ENCODE results near the gene ACOT13. TPM values are rescaled to one million over a fixed set of nuclear protein-coding genes. Genes with fewer than 3 reads are reported as not detected.
"Not testable (repeated sequence)": the region's sequence is repeated elsewhere in the genome, so short reads cannot be mapped to it uniquely, and the experiment has no call there.

The ACOT13 gene
- polyA plus RNA-seq, 1 of the 3 experiments (the other 2 are of a cell fraction) = 18.0 TPM

DNA sequence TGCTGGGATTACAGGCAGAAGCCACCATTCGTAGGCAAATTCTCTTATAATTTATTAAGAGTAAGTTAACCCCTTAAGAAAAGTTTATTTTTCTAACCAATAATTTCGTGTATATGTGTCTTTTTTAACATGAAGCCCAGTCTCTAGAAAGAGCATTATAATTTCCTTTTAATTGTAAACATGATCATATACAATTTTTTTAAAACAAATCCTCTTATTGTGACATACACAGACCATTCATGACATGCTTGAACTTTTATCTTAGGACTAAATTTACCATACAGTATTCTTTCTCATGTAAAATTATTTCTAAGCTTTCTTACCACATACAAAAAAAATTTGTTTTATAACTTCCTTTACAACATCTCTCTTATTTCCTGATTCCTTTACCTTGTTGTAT, 6.7 kb downstream of the ACOT13 start:
- H3K9ac ChIP-seq = no peak overlapping the region
- H3K4me2 ChIP-seq = no peak overlapping the region
- CTCF ChIA-PET = no interaction called here
- TF ChIP-seq RAD21 (IDR thresholded peaks at IDR 0.05; ENCODE audit: low read length) = no peak
- TF ChIP-seq TCF12 (IDR thresholded peaks at IDR 0.05) = no peak
- no peak for TF ChIP-seq FOSL2 (IDR thresholded peaks at IDR 0.05; ENCODE audit: borderline replicate concordance, low read depth)
- no peak for TF ChIP-seq SIN3A (IDR thresholded peaks at IDR 0.05; ENCODE audit: borderline replicate concordance, low read depth, low read length)
- TF ChIP-seq, protein P1, sequence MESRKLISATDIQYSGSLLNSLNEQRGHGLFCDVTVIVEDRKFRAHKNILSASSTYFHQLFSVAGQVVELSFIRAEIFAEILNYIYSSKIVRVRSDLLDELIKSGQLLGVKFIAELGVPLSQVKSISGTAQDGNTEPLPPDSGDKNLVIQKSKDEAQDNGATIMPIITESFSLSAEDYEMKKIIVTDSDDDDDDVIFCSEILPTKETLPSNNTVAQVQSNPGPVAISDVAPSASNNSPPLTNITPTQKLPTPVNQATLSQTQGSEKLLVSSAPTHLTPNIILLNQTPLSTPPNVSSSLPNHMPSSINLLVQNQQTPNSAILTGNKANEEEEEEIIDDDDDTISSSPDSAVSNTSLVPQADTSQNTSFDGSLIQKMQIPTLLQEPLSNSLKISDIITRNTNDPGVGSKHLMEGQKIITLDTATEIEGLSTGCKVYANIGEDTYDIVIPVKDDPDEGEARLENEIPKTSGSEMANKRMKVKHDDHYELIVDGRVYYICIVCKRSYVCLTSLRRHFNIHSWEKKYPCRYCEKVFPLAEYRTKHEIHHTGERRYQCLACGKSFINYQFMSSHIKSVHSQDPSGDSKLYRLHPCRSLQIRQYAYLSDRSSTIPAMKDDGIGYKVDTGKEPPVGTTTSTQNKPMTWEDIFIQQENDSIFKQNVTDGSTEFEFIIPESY (IDR thresholded peaks at IDR 0.05; ENCODE audit: borderline replicate concordance, low read depth) = no peak
- TF ChIP-seq, protein P2, sequence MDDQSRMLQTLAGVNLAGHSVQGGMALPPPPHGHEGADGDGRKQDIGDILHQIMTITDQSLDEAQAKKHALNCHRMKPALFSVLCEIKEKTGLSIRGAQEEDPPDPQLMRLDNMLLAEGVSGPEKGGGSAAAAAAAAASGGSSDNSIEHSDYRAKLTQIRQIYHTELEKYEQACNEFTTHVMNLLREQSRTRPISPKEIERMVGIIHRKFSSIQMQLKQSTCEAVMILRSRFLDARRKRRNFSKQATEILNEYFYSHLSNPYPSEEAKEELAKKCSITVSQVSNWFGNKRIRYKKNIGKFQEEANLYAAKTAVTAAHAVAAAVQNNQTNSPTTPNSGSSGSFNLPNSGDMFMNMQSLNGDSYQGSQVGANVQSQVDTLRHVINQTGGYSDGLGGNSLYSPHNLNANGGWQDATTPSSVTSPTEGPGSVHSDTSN (IDR thresholded peaks at IDR 0.05) = no peak
- TF ChIP-seq, protein P3, sequence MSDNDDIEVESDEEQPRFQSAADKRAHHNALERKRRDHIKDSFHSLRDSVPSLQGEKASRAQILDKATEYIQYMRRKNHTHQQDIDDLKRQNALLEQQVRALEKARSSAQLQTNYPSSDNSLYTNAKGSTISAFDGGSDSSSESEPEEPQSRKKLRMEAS (IDR thresholded peaks at IDR 0.05; ENCODE audit: low read depth) = no peak
- no peak for TF ChIP-seq FOXM1 (IDR thresholded peaks at IDR 0.05; ENCODE audit: low read depth)
- no peak for TF ChIP-seq TAF1 (IDR thresholded peaks at IDR 0.05; ENCODE audit: borderline replicate concordance, low read depth, low read length)
- TF ChIP-seq SMC3 (IDR thresholded peaks at IDR 0.05; ENCODE audit: low read depth, low read length) = no peak
- H3K4me3 ChIP-seq (ENCODE audit: low read depth in 2 of 2, low read length in 1 of 2) = no peak overlapping the region
- POLR2A ChIA-PET = interaction anchor here (0.6 kb wide), 1 partner anchor 10 kb away, joined by 3 read pairs; no protein-coding TSS in a partner anchor
- WGBS (ENCODE audit: low lambda C conversion rate) = 53% methylated on average over 2 of the region's 2 CpGs
- peaks cover 5% of the 10 kb centered on the region; the same call in 1 of the 2 replicates for H3K9me3 ChIP-seq
- no peak overlapping the region for H2AFZ ChIP-seq (ENCODE audit: low read depth)
- DNase-seq = no peak
- H3K9me2 ChIP-seq = no peaks in the 10 kb centered on the region
- H3K27me3 ChIP-seq (ENCODE audit: insufficient read depth) = no peaks in the 10 kb centered on the region
- H3K79me2 ChIP-seq (ENCODE audit: insufficient read depth) = 0 out of 2 replicates have a peak, but pooled peaks cover under 1% of the 10 kb centered on the region
- peaks cover 3% of the 10 kb centered on the region for H3F3A ChIP-seq (replicated peaks; ENCODE audit: insufficient read depth)
- no peak overlapping the region for H3K27ac ChIP-seq (ENCODE audit: low read depth in 2 of 2, low read length in 1 of 2)
- H4K20me1 ChIP-seq (ENCODE audit: insufficient read depth) = no peaks in the 10 kb centered on the region
- H3K4me1 ChIP-seq (ENCODE audit: control insufficient read depth in 1 of 2, insufficient read depth in 2 of 2, low read depth in 1 of 2, low read length in 1 of 2) = no peaks in the 10 kb centered on the region
- peaks cover 0 to 11% of the 10 kb centered on the region in 2 experiments for H3K36me3 ChIP-seq (replicated peaks in 1 of 2; ENCODE audit: control insufficient read depth in 1 of 2, insufficient read depth in 2 of 2, low read length in 1 of 2)

DNA sequence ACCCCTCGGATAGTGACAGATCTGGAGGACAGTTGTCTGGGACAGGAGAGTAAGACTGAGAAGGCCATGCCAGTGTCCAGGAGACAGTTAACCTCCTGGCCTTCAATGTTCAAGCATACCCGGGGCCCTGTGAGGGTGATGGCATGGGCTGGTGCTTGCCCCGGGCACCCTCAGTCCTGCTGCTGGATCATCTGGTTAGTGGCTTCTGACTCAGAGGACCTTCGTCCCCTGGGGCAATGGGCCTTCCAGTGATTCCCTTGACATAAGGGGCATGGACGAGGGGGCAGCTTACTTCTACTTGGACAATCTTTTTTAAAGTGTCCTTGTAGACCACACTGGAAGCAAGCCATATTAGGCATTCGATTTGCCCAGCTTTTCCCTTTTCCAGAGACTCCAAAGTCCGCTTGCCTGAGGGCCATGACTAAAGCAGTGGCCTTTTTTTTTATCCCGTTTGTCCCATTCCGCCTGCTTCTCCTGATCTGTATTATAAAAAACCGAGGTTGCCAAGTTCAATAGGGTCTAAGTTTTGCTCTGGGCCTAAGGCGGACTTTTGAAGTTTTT, 12.0 kb downstream of the ACOT13 start:
- WGBS (ENCODE audit: low lambda C conversion rate) = 82% methylated on average over 11 of the region's 11 CpGs
- H3K9me3 ChIP-seq; H3F3A ChIP-seq (replicated peaks; ENCODE audit: insufficient read depth); H3K9me2 ChIP-seq; H3K27ac ChIP-seq (ENCODE audit: low read depth in 2 of 2, low read length in 1 of 2); H3K27me3 ChIP-seq (ENCODE audit: insufficient read depth); POLR2A ChIA-PET; H2AFZ ChIP-seq (ENCODE audit: low read depth); H3K79me2 ChIP-seq (ENCODE audit: insufficient read depth); CTCF ChIA-PET; H3K4me1 ChIP-seq (ENCODE audit: control insufficient read depth in 1 of 2, insufficient read depth in 2 of 2, low read depth in 1 of 2, low read length in 1 of 2); H3K4me3 ChIP-seq (ENCODE audit: low read depth in 2 of 2, low read length in 1 of 2); H3K9ac ChIP-seq; H4K20me1 ChIP-seq (ENCODE audit: insufficient read depth); DNase-seq; H3K4me2 ChIP-seq; H3K36me3 ChIP-seq (replicated peaks in 1 of 2; ENCODE audit: control insufficient read depth in 1 of 2, insufficient read depth in 2 of 2, low read length in 1 of 2): not testable (repeated sequence)

Data from SK-N-SH (cell line).